ENCODE results near the gene P2RY2. TPM values are rescaled to one million over a fixed set of nuclear protein-coding genes. Genes with fewer than 3 reads are reported as not detected.

The P2RY2 gene
- total and polyA plus RNA-seq, 2 of the 8 experiments (the other 6 are each of a cell fraction or from before 2014, with no cell fraction given) = 1.0 to 1.5 TPM

DNA sequence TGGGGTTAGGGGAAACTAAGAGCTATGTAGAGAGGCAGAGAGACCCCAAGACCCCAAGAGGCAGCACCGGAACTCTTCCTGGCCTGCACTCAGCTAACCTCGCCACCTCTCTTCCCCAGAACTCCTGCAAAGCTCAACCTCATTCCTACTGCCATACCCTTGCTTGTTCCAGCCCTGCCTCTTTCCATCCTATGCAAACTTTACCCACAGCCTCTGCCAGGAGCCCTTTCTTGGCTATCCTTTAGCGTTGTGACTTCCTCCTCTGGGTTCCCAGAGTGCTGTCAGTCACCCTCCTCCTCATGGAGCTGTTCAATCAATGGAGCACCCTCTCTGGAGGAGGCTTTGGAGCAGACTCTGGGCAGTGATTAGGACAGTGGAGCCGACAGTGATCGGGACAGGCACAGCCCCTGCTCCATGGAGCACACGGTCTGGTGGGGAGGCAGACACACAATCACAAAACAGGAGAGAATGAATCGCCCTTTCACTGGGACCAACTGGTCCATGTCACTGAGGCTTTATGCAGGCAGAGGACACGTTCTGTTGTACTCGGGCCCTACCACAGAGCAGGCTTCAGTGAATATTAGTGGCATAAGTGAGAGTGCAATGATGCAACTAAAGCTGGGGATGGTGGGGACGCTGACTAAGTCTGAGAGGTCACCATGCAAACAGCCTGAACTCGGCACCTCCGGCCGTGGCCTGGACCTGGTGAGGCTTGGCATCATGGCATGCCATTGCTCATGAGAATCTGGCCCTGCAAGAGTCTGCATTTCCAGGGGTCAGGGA is 24.6 kb upstream of the P2RY2 start (continued):
- no peak for TF ChIP-seq RNF2 (IDR thresholded peaks at IDR 0.05; ENCODE audit: borderline replicate concordance, low read depth, low read length, missing control alignments, poor library complexity, severe bottlenecking)
- TF ChIP-seq EZH2 (IDR thresholded peaks at IDR 0.05; ENCODE audit: low read depth, low read length, severe bottlenecking) = no peak
- TF ChIP-seq POU5F1 (IDR thresholded peaks at IDR 0.05; ENCODE audit: low read depth, low read length) = no peak
- TF ChIP-seq MAFK (IDR thresholded peaks at IDR 0.05; ENCODE audit: low read depth, low read length) = no peak
- TF ChIP-seq NRF1 (IDR thresholded peaks at IDR 0.05; ENCODE audit: low read depth, low read length) = no peak
